ENCODE results near the gene CD63. TPM values are rescaled to one million over a fixed set of nuclear protein-coding genes. Genes with fewer than 3 reads are reported as not detected.

Gene CD63
- total and polyA plus RNA-seq, 9 of the 15 experiments (the other 6 are each of a cell fraction or from before 2014, with no cell fraction given): 313 to 735 (median 433) TPM

- no peak for TF ChIP-seq ZNF778 (CRISPR knock-in tag; IDR thresholded peaks at IDR 0.05)
- no peak for TF ChIP-seq ZNF124 (CRISPR knock-in tag; IDR thresholded peaks at IDR 0.05)
- TF ChIP-seq HMG20A (CRISPR knock-in tag; conservative IDR thresholded peaks at IDR 0.05): no peak
- no peak for TF ChIP-seq MAFG (tag; conservative IDR thresholded peaks at IDR 0.05)
- 0 out of 2 replicates have a peak, but pooled peaks have one; percentile 62 for TF ChIP-seq HLTF (IDR thresholded peaks at IDR 0.05)
- TF ChIP-seq COPS2 (conservative IDR thresholded peaks at IDR 0.05): no peak
- no peak for TF ChIP-seq RNF219 (CRISPR knock-in tag; IDR thresholded peaks at IDR 0.05)
- TF ChIP-seq MTA2 (IDR thresholded peaks at IDR 0.05; ENCODE audit: low read depth): no peak
- no peak for TF ChIP-seq ZSCAN29 (IDR thresholded peaks at IDR 0.05)
- TF ChIP-seq TGIF2 (CRISPR knock-in tag; IDR thresholded peaks at IDR 0.05): no peak
- no peak for TF ChIP-seq FOSL1 (tag; conservative IDR thresholded peaks at IDR 0.05)
- peak; percentile 85 for TF ChIP-seq GABPA (tag; conservative IDR thresholded peaks at IDR 0.05; ENCODE audit: low read depth)
- no peak for TF ChIP-seq KDM1A (IDR thresholded peaks at IDR 0.05)
- no peak for TF ChIP-seq SNIP1 (IDR thresholded peaks at IDR 0.05; ENCODE audit: low read depth)
- no peak for TF ChIP-seq ZNF717 (CRISPR knock-in tag; IDR thresholded peaks at IDR 0.05)
- TF ChIP-seq HBP1 (CRISPR knock-in tag; IDR thresholded peaks at IDR 0.05): no peak
- TF ChIP-seq ZNF395 (CRISPR knock-in tag; IDR thresholded peaks at IDR 0.05): peak; percentile 74; the same call in 1 of the 2 replicates
- TF ChIP-seq CTCF (IDR thresholded peaks at IDR 0.05 in 2 of 3, conservative IDR thresholded peaks at IDR 0.05 in 1 of 3; ENCODE audit: insufficient read depth in 2 of 3, low read depth in 1 of 3, low read length in 3 of 3): no peak; a peak in 1 of 6 replicates
- peak; percentile 81 for TF ChIP-seq CEBPB (tag; IDR thresholded peaks at IDR 0.05)
- no peak for TF ChIP-seq ARID2 (IDR thresholded peaks at IDR 0.05)
- no peak for TF ChIP-seq FIP1L1 (IDR thresholded peaks at IDR 0.05; ENCODE audit: low read depth, low read length, poor library complexity, severe bottlenecking)
- TF ChIP-seq HIVEP1 (CRISPR knock-in tag; IDR thresholded peaks at IDR 0.05): peak; percentile 65; the same call in 1 of the 2 replicates
Observed at GRCh38 chr12:55715833-55716581, 12.8 kb downstream of the CD63 start, which contains the start of gene BLOC1S1 (continued).

Measured in K562 (cell line).